RWPE2 (cell line): ENCODE data around the gene PET100.

Source experiments
- ATAC-seq: fragments of 200-7000 bp; cut with Tn5 transposase; 3 replicates; pipeline ENCODE4 v1.9.1; 2021; ENCODE audit warnings: low read depth
- DNase-seq: peaks from one replicate; pipeline ENCODE4 v3.0.0-alpha.2; 2020; ENCODE audit warnings: low spot score
- H3K27ac ChIP-seq: fragments of 450-650 bp; 2 replicates; pipeline ENCODE4 v1.5.1; 2017; ENCODE audit warnings: mild to moderate bottlenecking; ENCODE audit not compliant: poor library complexity, severe bottlenecking
- H3K27me3 ChIP-seq: fragments of 250-450 bp; sonication (Bioruptor Pico); 2 replicates; pipeline ENCODE4 v1.5.1; 2021; ENCODE audit warnings: mild to moderate bottlenecking, moderate library complexity; ENCODE audit not compliant: insufficient read depth, poor library complexity, severe bottlenecking
- H3K36me3 ChIP-seq: fragments of 250-450 bp; sonication (Bioruptor Pico); 2 replicates; pipeline ENCODE4 v1.5.1; 2020; ENCODE audit warnings: low read depth, mild to moderate bottlenecking, moderate library complexity
- H3K4me1 ChIP-seq: fragments of 250-450 bp; sonication (Bioruptor Pico); 2 replicates; pipeline ENCODE4 v1.5.1; 2021; ENCODE audit warnings: mild to moderate bottlenecking, moderate library complexity; ENCODE audit not compliant: insufficient read depth, poor library complexity, severe bottlenecking
- H3K4me3 ChIP-seq: fragments of 250-450 bp; sonication (Bioruptor Pico); 2 replicates; pipeline ENCODE4 v1.5.1; 2021; ENCODE audit warnings: mild to moderate bottlenecking, moderate library complexity; ENCODE audit not compliant: severe bottlenecking
- H3K9me3 ChIP-seq: fragments of 250-450 bp; sonication (Bioruptor Pico); 2 replicates; pipeline ENCODE4 v1.5.1; 2021; ENCODE audit warnings: mild to moderate bottlenecking, moderate library complexity; ENCODE audit not compliant: severe bottlenecking
- CTCF ChIP-seq: fragments of 450-650 bp; IDR thresholded peaks from one replicate; pipeline ENCODE4 v1.5.1; 2017; ENCODE audit warnings: mild to moderate bottlenecking, moderate library complexity; ENCODE audit not compliant: poor library complexity, severe bottlenecking

PET100 gene

GRCh38 chr19:7611541-7612279 is 17.9 kb upstream of the PET100 start:
- H3K4me3 ChIP-seq, result no peak overlapping the region
- H3K36me3 ChIP-seq, result peaks cover 3% of the 10 kb centered on the region; the same call in 1 of the 2 replicates
- no peaks in the 10 kb centered on the region for H3K27me3 ChIP-seq
- no peaks in the 10 kb centered on the region for H3K9me3 ChIP-seq
- no peaks in the 10 kb centered on the region for H3K4me1 ChIP-seq
- H3K27ac ChIP-seq, result no peak overlapping the region
- no peak for TF ChIP-seq CTCF
- DNase-seq, result peak; percentile 52
- ATAC-seq, result no peak

- Histone ChIP-seq H3K36me3 (peaks cover 3% of the 10 kb centered on the region; the same call in 1 of the 2 replicates), H3K4me1 (no peaks in the 10 kb centered on the region), H3K4me3 (no peak overlapping the region), H3K27ac (no peak overlapping the region), H3K9me3 (no peaks in the 10 kb centered on the region), H3K27me3 (no peaks in the 10 kb centered on the region)
- DNase-seq (peak; percentile 42), ATAC-seq (no peak)
- no peak for TF ChIP-seq CTCF
These were observed 17.0 kb upstream of the PET100 start for GRCh38 chr19:7612282-7613274.

GRCh38 chr19:7614859-7615741 is 14.5 kb upstream of the PET100 start:
- H3K4me1 ChIP-seq, result no peaks in the 10 kb centered on the region

GRCh38 chr19:7617172-7617571 is 12.4 kb upstream of the PET100 start:
- H3K9me3 ChIP-seq, result no peaks in the 10 kb centered on the region
- ATAC-seq (no peak), DNase-seq (no peak)
- H3K4me3 ChIP-seq, result no peak overlapping the region
- H3K27ac ChIP-seq, result no peak overlapping the region
- TF ChIP-seq CTCF, result no peak
- peaks cover 16% of the 10 kb centered on the region for H3K36me3 ChIP-seq
- H3K4me1 ChIP-seq, result no peaks in the 10 kb centered on the region
- H3K27me3 ChIP-seq, result no peaks in the 10 kb centered on the region

More at GRCh38 chr19:7614859-7615741, 14.5 kb upstream of the PET100 start:
- Histone ChIP-seq H3K36me3 (peaks cover 6% of the 10 kb centered on the region; the same call in 1 of the 2 replicates), H3K27me3 (no peaks in the 10 kb centered on the region), H3K27ac (no peak overlapping the region), H3K4me3 (no peak overlapping the region), H3K9me3 (no peaks in the 10 kb centered on the region)
- ATAC-seq (no peak), DNase-seq (no peak)
- TF ChIP-seq CTCF, result no peak
